Memory B cell (primary cell): ENCODE data around the gene PDE6H.

Experiments
- ATAC-seq: fragments of 150-1000 bp; cut with Tn5 transposase; 2 replicates; pipeline ENCODE4 v1.10.0; 2021; ENCODE audit warnings: low read depth, mild to moderate bottlenecking, moderate library complexity
- DNase-seq, 2 donors: peaks; one replicate each; pipeline ENCODE4 v3.0.0; 2022; ENCODE audit warnings: low spot score in 2 of 2
- H3K27ac Mint-ChIP-seq: one replicate; pipeline ENCODE4 v1.8.0; 2022; ENCODE audit warnings: mild to moderate bottlenecking, moderate library complexity, mixed read lengths
- H3K27me3 Mint-ChIP-seq: one replicate; pipeline ENCODE4 v1.8.0; 2022; ENCODE audit warnings: mixed read lengths
- H3K36me3 Mint-ChIP-seq: one replicate; pipeline ENCODE4 v1.8.0; 2022; ENCODE audit warnings: mild to moderate bottlenecking, mixed read lengths
- H3K4me1 Mint-ChIP-seq: one replicate; pipeline ENCODE4 v1.8.0; 2022; ENCODE audit warnings: mixed read lengths
- H3K4me3 Mint-ChIP-seq: one replicate; pipeline ENCODE4 v1.8.0; 2022; ENCODE audit warnings: mild to moderate bottlenecking, moderate library complexity, mixed read lengths
- H3K9me3 Mint-ChIP-seq: one replicate; pipeline ENCODE4 v1.8.0; 2022; ENCODE audit warnings: mixed read lengths

Gene PDE6H

GRCh38 chr12:14956905-14957304 lies 15.9 kb upstream of the PDE6H start:
- ATAC-seq = no peak
- H3K27ac Mint-ChIP-seq = peak overlapping the region; percentile 92
- peaks cover 28% of the 10 kb centered on the region for H3K36me3 Mint-ChIP-seq
- H3K4me3 Mint-ChIP-seq = peak overlapping the region; percentile 67
- H3K9me3 Mint-ChIP-seq = no peaks in the 10 kb centered on the region
- H3K4me1 Mint-ChIP-seq = peaks cover 48% of the 10 kb centered on the region
- DNase-seq = no peak
- no peaks in the 10 kb centered on the region for H3K27me3 Mint-ChIP-seq

GRCh38 chr12:14957551-14958168 lies 15.2 kb upstream of the PDE6H start:
- no peak for ATAC-seq
- peak overlapping the region; percentile 98 for H3K4me3 Mint-ChIP-seq
- H3K4me1 Mint-ChIP-seq = peaks cover 41% of the 10 kb centered on the region
- H3K36me3 Mint-ChIP-seq = peaks cover 25% of the 10 kb centered on the region
- H3K9me3 Mint-ChIP-seq = no peaks in the 10 kb centered on the region
- H3K27me3 Mint-ChIP-seq = no peaks in the 10 kb centered on the region
- no peak for DNase-seq
- peak overlapping the region; percentile 92 for H3K27ac Mint-ChIP-seq

GRCh38 chr12:14958361-14959125 lies 14.3 kb upstream of the PDE6H start:
- H3K27ac Mint-ChIP-seq = peak overlapping the region; percentile 92
- ATAC-seq = no peak

GRCh38 chr12:14959126-14959440 lies 13.8 kb upstream of the PDE6H start:
- H3K27me3 Mint-ChIP-seq = no peaks in the 10 kb centered on the region
- H3K27ac Mint-ChIP-seq = peak overlapping the region; percentile 92
- ATAC-seq (no peak), DNase-seq (no peak)
- H3K4me3 Mint-ChIP-seq = peak overlapping the region; percentile 98
- peaks cover 20% of the 10 kb centered on the region for H3K36me3 Mint-ChIP-seq
- peaks cover 41% of the 10 kb centered on the region for H3K4me1 Mint-ChIP-seq
- H3K9me3 Mint-ChIP-seq = no peaks in the 10 kb centered on the region

More at GRCh38 chr12:14958361-14959125, 14.3 kb upstream of the PDE6H start:
- DNase-seq = no peak
- H3K27me3 Mint-ChIP-seq = no peaks in the 10 kb centered on the region
- H3K4me1 Mint-ChIP-seq = peaks cover 42% of the 10 kb centered on the region
- peak overlapping the region; percentile 98 for H3K4me3 Mint-ChIP-seq
- H3K9me3 Mint-ChIP-seq = no peaks in the 10 kb centered on the region
- H3K36me3 Mint-ChIP-seq = peaks cover 25% of the 10 kb centered on the region

- H3K9me3 Mint-ChIP-seq = no peaks in the 10 kb centered on the region
- no peaks in the 10 kb centered on the region for H3K27me3 Mint-ChIP-seq
- H3K4me1 Mint-ChIP-seq = peaks cover 38% of the 10 kb centered on the region
- H3K36me3 Mint-ChIP-seq = peaks cover 16% of the 10 kb centered on the region
- H3K27ac Mint-ChIP-seq = peak overlapping the region; percentile 92
- DNase-seq (peak in 1 of 2 donors; percentile 25), ATAC-seq (peak; percentile 12)
- peak overlapping the region; percentile 98 for H3K4me3 Mint-ChIP-seq
These were observed 13.4 kb upstream of the PDE6H start for GRCh38 chr12:14959463-14959862.

- peaks cover 37% of the 10 kb centered on the region for H3K4me1 Mint-ChIP-seq
- ATAC-seq (no peak), DNase-seq (no peak)
- peak overlapping the region; percentile 92 for H3K27ac Mint-ChIP-seq
- no peaks in the 10 kb centered on the region for H3K27me3 Mint-ChIP-seq
- peak overlapping the region; percentile 98 for H3K4me3 Mint-ChIP-seq
- H3K9me3 Mint-ChIP-seq = no peaks in the 10 kb centered on the region
- H3K36me3 Mint-ChIP-seq = peaks cover 15% of the 10 kb centered on the region
These were observed 12.8 kb upstream of the PDE6H start for GRCh38 chr12:14959916-14960496.

- DNase-seq (no peak), ATAC-seq (peak; percentile 52)
- peak overlapping the region; percentile 92 for H3K27ac Mint-ChIP-seq
- H3K27me3 Mint-ChIP-seq = no peaks in the 10 kb centered on the region
- H3K4me3 Mint-ChIP-seq = peak overlapping the region; percentile 98
- H3K4me1 Mint-ChIP-seq = peaks cover 41% of the 10 kb centered on the region
- H3K36me3 Mint-ChIP-seq = peaks cover 15% of the 10 kb centered on the region
- no peaks in the 10 kb centered on the region for H3K9me3 Mint-ChIP-seq
These were observed 12.0 kb upstream of the PDE6H start for GRCh38 chr12:14960548-14961465.

GRCh38 chr12:14961466-14962152 lies 11.2 kb upstream of the PDE6H start, which contains the start of gene ARHGDIB:
ARHGDIB (minus strand) TSS chr12:14961601; CDS start chr12:14950712, 10,889 bp downstream.
- no peaks in the 10 kb centered on the region for H3K27me3 Mint-ChIP-seq
- H3K9me3 Mint-ChIP-seq = no peaks in the 10 kb centered on the region
- peak within 1 kb of the TSS; percentile 92 for H3K27ac Mint-ChIP-seq
- peaks cover 34% of the 10 kb centered on the region for H3K4me1 Mint-ChIP-seq
- H3K36me3 Mint-ChIP-seq = peaks cover 15% of the 10 kb centered on the region
- H3K4me3 Mint-ChIP-seq = peak within 1 kb of the TSS; percentile 98
- ATAC-seq = peak; percentile 75
- peak; percentile 57 to 70 for DNase-seq

- no peak for ATAC-seq
- peak overlapping the region; percentile 98 for H3K4me3 Mint-ChIP-seq
- no peaks in the 10 kb centered on the region for H3K9me3 Mint-ChIP-seq
- H3K27ac Mint-ChIP-seq = peak overlapping the region; percentile 92
- peaks cover 32% of the 10 kb centered on the region for H3K4me1 Mint-ChIP-seq
- H3K36me3 Mint-ChIP-seq = peaks cover 15% of the 10 kb centered on the region
- no peaks in the 10 kb centered on the region for H3K27me3 Mint-ChIP-seq
- no peak for DNase-seq
These were observed 10.7 kb upstream of the PDE6H start for GRCh38 chr12:14962153-14962539.

GRCh38 chr12:14962797-14963196 lies 10.0 kb upstream of the PDE6H start:
- Mint-ChIP-seq H3K36me3 (peaks cover 12% of the 10 kb centered on the region), H3K9me3 (no peaks in the 10 kb centered on the region), H3K4me1 (peaks cover 30% of the 10 kb centered on the region), H3K4me3 (no peak overlapping the region), H3K27ac (peak overlapping the region; percentile 92), H3K27me3 (no peaks in the 10 kb centered on the region)
- ATAC-seq (no peak), DNase-seq (no peak)

GRCh38 chr12:14963520-14963919 lies 9.3 kb upstream of the PDE6H start:
- ATAC-seq = no peak
- Mint-ChIP-seq H3K36me3 (peaks cover 12% of the 10 kb centered on the region), H3K9me3 (no peaks in the 10 kb centered on the region), H3K4me3 (no peak overlapping the region), H3K4me1 (peaks cover 27% of the 10 kb centered on the region), H3K27ac (peak overlapping the region; percentile 92), H3K27me3 (no peaks in the 10 kb centered on the region)
- no peak for DNase-seq

GRCh38 chr12:14964406-14964805 lies 8.4 kb upstream of the PDE6H start:
- peak overlapping the region; percentile 92 for H3K27ac Mint-ChIP-seq
- peaks cover 6% of the 10 kb centered on the region for H3K36me3 Mint-ChIP-seq
- no peaks in the 10 kb centered on the region for H3K9me3 Mint-ChIP-seq
- no peak for DNase-seq
- H3K4me3 Mint-ChIP-seq = no peak overlapping the region
- peaks cover 21% of the 10 kb centered on the region for H3K4me1 Mint-ChIP-seq
- H3K27me3 Mint-ChIP-seq = no peaks in the 10 kb centered on the region
- ATAC-seq = no peak

GRCh38 chr12:14965221-14965620 lies 7.6 kb upstream of the PDE6H start:
- Mint-ChIP-seq H3K27me3 (no peaks in the 10 kb centered on the region), H3K4me1 (peaks cover 18% of the 10 kb centered on the region), H3K9me3 (no peaks in the 10 kb centered on the region), H3K27ac (peak overlapping the region; percentile 92), H3K4me3 (no peak overlapping the region), H3K36me3 (peaks cover 3% of the 10 kb centered on the region)
- ATAC-seq (no peak), DNase-seq (no peak)
